PC-3 (cell line): ENCODE results near the gene RXRA.

Source experiments
- EZH2 ChIP-seq: fragments of 300-600 bp; sonication (generic); IDR thresholded peaks from one replicate; pipeline ENCODE4 v1.6.1; 2017; ENCODE audit warnings: antibody characterized with exemption, mild to moderate bottlenecking, low read length; ENCODE audit not compliant: unreplicated experiment
- TF ChIP-seq, protein P1 (sequence below): fragments of 300-600 bp; sonication (generic); conservative IDR thresholded peaks from 2 replicates; pipeline ENCODE4 v1.5.1; 2017; ENCODE audit warnings: antibody characterized with exemption, low read depth, mild to moderate bottlenecking, low read length

DNA sequence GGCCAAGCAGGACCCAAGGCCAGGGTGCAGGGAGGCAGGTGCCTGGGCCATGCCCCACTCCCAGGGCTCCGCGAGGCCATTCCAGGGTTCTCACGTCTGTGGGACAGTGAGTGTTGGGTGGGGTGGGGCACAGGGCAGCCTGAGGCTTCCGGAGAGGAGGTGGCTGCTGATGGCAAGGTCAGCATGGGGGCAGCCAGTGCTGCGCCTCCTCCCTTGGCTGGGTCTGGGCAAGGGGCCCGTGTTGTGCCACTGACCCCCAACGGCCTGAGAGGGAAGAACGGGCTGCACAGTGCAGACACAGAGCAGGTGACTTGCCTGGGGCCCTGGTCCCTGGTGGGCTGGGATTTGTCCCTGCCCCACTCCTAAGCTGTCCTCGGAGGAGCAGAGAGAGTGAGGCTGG lies 82.1 kb downstream of the RXRA start:
- TF ChIP-seq, protein P1, sequence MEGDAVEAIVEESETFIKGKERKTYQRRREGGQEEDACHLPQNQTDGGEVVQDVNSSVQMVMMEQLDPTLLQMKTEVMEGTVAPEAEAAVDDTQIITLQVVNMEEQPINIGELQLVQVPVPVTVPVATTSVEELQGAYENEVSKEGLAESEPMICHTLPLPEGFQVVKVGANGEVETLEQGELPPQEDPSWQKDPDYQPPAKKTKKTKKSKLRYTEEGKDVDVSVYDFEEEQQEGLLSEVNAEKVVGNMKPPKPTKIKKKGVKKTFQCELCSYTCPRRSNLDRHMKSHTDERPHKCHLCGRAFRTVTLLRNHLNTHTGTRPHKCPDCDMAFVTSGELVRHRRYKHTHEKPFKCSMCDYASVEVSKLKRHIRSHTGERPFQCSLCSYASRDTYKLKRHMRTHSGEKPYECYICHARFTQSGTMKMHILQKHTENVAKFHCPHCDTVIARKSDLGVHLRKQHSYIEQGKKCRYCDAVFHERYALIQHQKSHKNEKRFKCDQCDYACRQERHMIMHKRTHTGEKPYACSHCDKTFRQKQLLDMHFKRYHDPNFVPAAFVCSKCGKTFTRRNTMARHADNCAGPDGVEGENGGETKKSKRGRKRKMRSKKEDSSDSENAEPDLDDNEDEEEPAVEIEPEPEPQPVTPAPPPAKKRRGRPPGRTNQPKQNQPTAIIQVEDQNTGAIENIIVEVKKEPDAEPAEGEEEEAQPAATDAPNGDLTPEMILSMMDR = no peak
- no peak for TF ChIP-seq EZH2
